UCSD-AML1 (cell line): ENCODE results near the gene LAP3.
"Not testable (repeated sequence)": the region's sequence is repeated elsewhere in the genome, so short reads cannot be mapped to it uniquely, and the experiment has no call there.

Experiments used
- DNase-seq: peaks from one replicate; lab custom pipeline; 2025; ENCODE audit not compliant: unreplicated experiment; lab: John Stamatoyannopoulos, UW

Gene LAP3

DNA sequence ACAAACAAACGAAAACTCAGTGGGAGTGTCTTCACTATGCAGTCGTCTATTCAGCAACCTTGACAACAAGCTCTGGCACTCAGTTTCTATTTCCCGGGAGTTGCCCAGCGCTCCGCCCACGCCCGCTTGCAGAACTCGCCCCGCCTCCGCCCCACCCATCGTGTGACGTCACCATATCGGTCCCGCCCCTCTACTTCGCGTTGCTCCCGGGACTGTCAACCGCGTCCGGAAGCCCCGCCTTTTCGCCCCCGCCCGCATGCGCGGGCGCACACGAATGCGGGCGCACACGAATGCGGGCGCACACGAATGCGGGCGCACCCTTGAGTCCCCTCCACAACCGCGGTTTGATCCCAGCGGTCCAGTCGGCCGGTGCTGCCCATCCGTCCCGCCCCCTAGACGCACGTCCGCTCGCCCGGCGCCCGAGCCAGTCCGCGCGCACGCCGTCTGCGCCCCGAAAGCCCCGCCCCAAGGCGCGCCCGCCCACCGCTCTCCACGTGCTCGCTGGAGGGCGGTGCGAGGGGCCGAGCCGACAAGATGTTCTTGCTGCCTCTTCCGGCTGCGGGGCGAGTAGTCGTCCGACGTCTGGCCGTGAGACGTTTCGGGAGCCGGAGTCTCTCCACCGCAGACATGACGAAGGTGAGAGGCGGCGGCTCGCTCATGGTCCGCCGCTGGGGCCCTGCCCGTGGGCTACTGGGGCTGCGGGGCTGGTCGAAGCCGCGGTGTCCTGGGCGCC, at the start of gene LAP3:
Gene LAP3, plus strand, starts transcription at position 267 of the 733 bp plus-strand sequence. Its CDS starts 268 bp downstream, at position 535.
- DNase-seq, result peak; percentile 99

DNA sequence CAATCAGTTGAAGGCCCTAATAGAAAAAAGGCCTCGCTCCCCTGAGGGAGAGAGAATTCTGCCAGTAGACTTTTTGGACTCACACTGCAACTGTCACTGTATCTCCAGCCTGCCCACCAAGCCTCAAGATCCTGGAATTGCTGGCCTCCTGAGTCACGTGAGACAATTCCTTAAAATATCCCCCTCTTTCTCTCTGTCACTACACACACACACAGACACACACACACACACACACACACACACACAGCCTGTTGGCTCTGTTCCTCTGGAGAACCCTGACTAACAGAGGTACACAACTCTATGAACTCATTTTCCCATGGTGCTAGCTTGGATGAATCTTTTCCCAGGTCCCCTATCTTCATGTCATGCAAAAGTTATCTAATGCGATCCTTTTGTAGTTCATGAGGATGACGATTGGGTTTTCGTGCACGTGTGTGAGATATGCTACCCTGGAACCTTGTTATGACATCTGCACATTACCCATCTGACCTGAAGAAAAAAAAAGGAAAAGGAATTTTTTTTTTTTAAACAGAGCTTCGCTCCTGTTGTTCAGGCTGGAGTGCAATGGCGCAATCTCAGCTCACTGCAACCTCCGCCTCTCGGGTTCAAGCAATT, 48.3 kb upstream of the LAP3 start:
- DNase-seq, result no peak

DNA sequence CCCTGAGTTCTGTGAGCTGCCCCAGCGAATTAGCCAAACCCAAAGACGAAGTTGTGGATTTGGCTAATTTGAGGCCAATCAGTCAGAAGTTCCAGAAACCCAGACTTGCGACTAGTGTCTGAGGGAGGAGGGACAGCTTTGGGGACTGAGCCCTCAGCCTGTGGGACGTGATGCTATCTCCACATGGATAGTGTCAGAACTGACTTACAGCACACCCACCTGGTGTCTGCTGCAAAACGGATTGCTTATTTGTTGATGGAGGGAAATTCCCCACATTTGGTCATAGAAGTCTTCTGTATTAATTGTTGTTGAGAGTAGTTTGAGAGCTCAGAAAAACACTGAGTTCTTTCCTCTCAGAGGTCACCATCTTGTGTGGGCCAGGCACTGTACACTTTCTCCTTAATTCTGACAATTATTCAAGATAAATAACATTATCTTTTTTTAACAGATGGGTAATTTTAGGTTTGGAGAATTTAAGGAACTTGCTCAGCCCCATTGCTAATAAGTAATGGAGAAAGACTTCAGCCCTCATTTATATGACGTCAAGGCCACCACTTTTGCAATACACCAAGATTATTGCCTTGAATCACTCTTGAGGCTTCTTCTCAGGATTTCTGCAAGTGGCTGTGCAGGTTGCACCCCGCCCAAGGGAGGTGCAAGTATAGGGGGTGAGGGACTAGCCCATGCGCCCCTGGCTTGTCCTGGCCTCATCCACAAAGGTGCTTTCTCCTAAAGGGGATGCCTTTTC, 45.3 kb upstream of the LAP3 start:
- no peak for DNase-seq

DNA sequence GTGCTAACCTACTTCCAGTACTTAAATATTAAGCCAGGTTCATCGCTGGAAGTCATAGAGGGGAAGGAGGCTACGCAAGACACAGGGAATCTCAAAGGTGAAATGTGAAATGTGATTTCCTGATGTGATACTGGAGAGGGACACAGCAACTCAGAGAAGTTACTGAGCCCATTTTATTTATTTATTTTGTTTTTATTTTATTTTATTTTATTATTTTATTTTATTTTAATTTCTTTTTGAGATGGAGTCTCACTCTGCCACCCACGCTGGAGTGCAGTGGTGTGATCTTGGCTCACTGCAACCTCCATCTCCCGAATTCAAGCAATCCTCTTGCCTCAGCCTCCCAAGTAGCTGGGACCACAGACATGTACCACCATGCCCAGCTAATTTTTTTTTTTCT, 42.3 kb upstream of the LAP3 start:
- DNase-seq, result no peak

DNA sequence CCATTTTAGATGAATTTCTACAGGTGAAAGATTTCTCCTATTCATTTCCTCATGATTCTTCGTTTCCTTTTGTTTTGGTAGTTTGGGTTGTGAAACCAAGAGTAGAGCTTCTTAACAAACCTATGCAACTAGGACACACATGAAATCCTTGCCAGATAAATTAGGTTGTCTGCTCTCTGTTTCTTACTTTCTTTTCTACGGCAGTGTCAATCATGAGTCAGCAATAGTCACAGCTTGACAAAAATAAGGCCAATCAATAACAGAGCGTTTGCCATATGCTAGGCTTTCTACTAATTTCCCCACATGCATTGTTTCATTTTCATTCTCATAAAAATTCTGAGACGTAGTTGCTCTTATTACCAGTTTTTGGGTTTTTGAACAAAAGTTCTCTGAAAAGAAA, 41.8 kb upstream of the LAP3 start:
- DNase-seq, result no peak

DNA sequence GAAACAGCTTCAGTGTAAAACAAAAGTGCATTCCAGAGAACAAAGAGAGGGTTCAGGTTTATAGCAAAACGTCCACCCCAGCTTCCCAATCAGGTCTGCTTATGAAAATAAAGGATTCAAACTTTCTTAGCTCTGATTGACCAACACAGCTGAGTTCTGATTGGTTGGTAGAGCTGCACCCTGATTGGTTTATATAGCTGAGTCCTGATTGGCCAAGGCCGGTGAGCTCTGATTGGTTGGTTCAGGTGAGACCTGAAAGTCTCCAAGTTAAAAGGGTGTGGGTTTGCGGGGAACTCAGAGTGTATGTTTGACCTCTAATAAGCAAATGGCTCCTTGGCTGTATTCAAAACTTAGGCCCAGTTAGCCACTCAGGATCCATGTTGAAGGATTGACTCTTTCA, 41.1 kb upstream of the LAP3 start:
- no peak for DNase-seq

DNA sequence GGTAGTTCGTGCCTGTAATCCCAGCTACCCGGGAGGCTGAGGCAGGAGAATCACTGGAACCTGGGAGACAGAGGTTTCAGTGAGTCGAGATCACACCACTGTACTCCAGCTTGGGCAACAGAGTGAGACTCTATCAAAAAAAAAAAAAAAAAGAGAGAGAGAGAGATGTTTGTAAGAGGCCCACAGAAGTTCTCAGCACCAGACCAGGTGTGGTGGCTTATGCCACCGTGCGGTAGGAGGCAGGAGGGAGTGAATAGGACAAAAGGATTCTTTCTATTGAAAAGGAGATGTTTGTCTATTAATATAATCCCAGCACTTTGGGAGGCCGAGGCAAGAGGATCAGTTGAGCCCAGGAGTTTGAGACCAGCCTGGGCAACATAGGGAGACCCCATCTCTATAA, 39.9 kb upstream of the LAP3 start:
- not testable (repeated sequence) for DNase-seq

DNA sequence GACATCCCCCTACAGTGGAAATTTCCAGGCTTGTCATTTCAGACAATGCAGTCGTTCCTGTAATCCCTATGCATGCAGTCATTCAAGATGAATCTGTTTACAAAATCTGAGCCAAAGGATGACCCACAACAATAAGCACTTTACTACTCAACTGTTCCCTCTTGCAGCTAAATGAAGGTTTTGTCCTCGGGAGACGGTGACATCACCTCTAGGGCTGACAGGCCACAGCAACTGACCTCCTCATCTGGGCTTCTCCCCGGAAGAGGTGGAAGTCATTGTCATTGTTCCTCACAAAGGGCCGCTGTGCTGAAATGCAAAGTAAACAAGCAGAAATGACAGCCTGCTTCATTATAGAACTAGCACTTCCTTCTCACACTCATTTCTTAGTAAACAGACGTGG, 32.8 kb upstream of the LAP3 start:
- no peak for DNase-seq

DNA sequence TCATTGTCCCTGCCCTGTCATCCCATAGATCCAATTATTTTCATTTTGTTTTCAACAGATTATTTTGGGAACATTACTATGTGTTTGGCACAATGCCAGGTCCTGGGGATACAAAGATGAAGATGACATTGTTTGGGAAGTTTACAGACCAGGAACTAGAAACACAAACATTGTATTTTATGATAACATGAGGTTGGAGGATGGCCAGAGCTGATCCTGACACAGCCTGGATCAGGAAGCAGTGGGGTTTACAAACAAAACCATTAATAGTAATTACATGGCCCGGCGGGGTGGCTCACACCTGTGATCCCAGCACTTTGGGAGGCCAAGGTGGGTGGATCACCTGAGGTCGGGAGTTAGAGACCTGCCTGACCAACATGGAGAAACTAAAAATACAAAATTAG, 32.2 kb upstream of the LAP3 start:
- no peak for DNase-seq

DNA sequence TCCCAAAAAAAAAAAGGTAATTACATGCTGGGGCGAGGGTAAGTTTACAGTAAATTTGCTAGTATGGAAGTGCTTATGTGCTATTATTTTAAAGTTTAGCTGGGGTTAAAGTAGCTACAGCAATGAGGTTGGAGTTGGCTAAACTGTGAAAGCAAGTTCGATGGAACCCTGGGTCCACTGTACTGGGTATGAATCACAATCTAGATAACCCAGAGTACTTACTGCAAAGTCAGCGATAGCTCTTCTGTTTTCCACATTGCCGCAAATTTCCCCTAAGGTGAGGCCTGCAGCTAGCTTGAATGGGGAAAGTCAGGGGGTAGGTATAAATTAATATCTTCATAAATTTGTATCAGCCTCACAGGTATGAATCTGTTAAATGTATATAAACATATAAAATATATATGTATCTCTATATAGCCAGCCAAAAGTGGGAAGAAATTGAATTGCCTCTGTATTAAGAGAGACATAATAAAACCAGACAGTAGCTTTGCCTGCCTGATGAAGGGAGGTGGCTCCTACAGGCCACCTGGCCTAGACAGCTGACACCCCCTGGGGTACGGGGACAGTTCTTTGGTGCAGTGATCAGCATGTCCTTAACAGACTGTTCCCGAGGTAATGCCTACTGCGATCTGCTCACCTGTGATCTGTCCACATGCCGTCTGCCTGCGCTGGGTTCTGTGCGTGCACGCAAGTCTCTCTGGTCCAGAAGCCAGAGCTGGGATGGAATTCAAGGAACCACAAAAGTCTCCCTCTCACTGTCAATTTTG, 31.4 kb upstream of the LAP3 start:
- DNase-seq, result no peak

DNA sequence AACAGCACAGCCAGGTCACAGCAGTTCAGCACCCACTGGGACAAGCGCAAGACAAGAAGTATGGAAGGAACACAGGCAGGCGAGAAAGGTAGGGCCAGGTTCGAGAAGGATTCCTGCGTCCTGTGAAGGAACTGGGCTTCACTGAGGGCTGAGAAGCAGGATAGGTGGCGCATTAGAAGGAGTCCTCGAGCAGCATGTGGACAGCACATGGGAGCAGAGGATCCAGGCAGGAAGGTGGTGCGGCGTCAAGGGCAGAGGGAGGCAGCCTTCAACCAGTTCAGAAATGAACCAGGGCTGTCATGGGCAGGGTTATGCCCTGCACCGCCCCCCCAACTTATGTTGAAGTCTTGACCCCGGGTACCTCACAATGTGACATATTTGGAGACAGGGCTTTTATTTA, 30.8 kb upstream of the LAP3 start:
- no peak for DNase-seq

DNA sequence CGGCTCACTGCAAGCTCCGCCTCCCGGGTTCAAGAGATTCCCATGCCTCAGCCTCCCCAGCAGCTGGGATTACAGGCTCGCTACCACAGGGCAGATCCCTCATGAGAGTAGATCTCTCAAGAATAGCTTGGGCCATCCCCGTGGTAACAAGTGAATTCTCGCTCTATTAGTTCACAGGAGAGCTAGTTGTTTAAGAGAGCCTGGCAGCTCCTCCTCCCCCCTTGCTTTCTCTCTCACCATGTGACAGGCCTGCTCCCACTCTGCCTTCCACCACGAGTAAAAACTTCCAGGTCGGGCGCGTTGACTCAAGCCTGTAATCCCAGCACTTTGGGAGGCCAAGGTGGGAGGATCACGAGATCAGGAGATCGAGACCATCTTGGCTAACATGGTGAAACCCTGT, 30.3 kb upstream of the LAP3 start:
- no peak for DNase-seq

DNA sequence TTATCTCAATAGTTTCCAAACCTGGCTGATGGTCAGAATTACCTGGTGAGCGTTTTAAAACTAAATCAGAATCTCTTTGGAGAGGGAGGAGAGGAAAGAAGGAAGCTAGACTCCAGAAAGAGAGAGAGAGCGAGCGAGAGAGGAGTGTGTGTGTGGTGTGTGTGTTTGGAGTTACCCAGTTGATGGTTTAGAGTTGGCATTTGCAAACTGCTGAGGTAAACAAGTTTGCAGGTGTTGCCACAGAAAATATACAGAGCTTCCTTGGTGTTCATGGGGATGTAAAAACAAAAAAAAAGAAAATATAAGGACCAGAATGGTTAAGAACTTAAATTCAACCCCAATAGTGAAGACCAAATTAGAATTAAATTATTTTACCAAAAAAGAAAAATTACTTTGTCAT, 26.4 kb upstream of the LAP3 start:
- DNase-seq, result no peak

DNA sequence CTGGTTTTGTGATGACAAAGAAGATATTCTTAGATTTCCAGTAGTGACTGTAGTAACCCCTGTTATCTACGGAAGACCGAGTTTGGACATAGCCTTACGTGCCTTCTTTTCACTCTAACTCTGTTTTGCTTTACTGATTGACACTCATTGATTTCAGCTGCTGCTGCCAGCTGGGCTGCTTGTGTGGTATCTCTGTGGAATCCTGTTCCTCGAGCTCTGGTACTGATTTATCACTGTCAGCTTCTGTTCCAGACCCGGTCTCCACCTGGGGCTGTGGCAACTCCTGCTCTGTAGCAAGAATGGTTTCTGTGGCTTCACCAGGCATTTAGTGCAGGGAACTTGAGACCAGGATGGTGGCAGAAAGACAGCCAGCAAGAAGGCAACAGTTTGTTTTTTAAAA, 24.6 kb upstream of the LAP3 start:
- DNase-seq, result no peak

DNA sequence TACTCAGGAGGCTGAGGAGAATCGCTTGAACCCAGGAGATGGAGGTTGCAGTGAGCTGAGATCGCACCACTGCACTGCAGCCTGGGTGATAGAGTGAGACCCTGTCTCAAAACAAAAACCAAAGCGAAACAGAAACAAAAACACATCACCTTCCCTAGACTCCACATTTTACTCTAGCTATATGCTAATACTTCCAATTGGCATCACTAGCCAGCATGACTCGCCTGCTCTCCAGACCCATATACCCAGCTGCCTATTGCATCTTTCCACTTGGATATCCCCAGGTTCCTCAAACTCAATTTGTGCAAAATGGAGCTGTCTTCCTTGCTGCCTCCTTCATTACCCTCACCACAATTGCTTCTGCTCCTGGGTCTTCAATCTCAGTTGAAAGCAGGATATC, 22.4 kb upstream of the LAP3 start:
- no peak for DNase-seq

DNA sequence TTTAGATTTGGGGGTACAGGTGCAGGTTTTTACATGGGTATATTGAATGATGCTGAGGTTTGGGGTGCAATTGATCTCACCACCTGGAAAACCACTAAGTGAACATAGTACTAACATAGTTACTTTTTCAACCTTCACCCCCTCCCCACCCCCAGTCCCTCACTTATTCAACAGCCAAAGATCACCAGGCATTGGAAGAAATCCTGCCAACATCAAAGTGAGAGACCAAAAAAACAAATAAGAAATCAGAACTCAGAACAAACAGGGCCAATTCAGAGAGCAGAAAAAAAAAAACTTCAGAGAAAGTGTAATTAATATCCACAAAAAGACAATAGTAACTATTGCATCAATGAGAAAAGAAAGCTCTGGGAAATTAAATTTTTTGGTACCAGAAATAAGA, 20.5 kb upstream of the LAP3 start:
- DNase-seq, result no peak

DNA sequence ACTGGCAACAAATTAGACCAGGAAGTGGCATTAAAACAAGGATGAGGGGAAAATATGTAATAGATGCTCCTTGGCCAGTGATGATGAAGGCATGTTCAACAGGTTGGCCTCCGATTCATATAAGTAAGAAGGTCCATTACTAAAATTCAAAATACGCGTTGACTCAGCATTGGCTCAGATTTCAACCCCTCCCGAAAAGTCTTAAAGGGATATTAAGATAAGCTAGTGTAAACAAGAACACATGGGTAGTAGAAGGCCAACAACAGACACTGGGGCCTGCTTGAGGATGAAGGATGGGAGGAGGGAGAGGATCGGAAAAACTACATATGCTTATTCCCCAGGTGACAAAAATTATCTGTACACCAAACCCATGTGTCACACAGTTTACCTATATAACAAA, 19.1 kb upstream of the LAP3 start:
- no peak for DNase-seq

DNA sequence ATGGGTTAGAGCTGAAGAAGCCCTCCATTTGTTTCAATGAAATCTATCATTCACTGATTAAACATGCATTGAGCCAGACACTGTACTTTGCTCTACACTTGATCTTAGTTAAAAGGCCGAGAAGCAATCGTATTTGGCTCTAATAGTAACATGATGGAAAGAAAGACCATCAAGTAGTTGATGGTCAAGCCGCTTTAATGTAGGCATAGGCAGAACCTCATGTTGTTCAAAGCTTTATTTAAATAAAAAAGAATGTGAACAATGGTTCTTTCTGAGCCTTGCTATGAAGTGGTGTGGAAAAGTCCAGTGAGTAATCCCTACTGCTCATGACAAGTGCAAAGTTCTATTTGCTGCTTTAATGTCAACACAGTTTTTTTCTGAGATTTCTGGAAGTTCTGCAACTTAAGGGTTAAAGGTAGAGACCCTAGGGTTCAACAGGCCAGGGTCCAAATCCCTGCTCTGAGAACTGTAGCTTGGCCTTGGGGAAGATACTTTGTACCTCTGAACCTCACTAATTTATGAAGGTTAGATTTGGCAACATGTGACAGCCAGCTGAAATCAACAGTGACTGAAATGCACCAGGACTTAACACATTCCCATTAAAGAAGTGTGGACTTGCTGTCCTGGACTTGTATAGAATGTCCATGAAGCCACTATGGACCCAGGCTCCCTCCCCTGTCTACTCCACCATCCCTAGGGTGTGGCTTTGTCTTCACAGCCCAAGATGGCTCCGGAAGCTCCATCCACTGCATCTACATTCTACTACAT, 17.9 kb upstream of the LAP3 start:
- no peak for DNase-seq

DNA sequence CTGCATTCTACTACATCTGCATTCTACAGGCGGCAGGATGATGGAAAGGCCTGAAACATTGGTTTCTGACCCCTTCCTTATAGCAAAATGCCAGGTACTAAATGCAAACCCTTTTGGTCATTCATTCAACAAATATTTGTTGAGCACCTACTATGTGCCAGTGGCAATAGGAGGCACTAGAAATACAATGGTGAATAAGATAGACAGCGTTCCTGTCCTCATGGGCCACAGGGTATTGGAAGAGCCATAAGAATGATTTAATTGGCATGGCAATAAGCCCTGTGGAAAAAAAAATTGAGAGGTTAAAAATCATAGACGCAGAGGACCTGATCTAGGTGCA, 17.3 kb upstream of the LAP3 start:
- DNase-seq, result no peak

DNA sequence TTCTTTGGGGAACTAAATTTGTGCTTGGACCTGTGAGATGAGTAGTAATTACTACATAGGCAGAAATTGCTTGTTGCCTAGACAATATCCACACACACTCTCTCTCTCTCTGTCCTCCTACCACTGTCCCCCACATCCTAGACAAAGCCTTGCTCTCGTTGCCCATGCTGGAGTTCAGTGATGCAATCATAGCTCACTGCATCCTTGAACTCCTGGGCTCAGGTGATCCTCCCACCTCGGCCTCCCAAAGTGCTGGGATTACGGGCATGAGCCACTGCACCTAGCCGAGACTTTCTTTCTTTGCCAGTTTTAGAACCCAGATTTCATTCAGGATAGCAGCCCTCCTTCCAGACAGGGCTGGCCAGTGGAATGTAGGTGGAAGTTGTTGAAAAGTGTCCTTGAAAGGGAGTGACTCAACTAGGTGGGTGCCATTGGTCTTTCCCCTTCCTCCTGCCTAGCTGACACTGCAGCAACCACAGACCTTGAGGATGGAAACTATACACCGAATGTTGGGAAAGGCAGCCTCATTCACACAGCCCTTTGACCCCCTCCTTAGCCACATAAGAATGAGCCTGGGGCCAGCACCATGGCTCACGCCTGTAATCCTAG, 16.8 kb upstream of the LAP3 start:
- DNase-seq, result no peak
